ENCODE measurements around the gene TENM4.

TENM4 gene

DNA sequence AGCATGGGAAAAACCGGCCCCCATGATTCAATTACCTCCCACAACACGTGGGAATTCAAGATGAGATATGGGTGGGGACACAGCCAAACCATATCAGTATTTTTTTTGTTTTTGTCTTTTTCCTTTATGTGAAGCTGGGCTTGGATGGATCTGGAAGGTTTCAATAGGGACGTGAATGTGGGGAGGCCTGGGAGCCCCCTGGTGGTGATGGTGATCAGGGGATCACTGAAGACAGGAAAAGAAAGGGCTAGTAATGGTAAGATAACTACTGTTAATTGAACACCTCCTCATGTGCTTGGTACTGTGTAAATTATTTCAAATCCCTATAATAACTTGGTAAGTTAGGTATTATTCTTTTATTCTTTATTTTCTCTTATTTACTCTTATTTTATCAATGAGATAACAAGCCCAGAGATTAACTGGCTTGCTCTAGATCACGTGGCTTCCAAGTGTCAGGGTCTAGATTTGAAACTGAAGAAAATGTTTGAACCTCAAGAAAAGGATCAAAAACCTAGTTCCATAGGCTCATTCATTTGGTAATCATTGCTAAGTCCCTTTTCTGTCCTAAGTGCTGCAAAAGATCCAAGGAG lies 364.2 kb downstream of the TENM4 start:
- no peak for DNase-seq

DNA sequence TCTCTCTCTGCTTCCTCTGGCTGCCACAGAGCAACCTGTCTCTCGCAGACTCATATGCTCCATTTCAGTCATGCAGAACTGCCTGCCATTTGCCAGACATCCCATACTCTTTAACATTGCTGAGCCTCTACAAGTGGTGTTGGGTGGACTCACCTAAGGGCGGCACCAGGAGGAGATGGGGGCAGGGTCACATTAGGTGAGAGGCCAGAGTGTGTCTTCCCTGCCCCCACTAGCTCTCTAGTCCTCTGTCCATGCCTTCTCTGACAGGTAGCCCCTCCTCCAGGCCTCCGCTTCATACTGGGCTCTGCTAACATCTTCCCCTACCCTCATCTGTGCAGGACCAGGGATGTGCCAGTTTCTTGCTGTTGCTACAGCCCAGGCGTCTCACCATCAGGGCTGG lies 366.3 kb downstream of the TENM4 start:
- DNase-seq = no peak

DNA sequence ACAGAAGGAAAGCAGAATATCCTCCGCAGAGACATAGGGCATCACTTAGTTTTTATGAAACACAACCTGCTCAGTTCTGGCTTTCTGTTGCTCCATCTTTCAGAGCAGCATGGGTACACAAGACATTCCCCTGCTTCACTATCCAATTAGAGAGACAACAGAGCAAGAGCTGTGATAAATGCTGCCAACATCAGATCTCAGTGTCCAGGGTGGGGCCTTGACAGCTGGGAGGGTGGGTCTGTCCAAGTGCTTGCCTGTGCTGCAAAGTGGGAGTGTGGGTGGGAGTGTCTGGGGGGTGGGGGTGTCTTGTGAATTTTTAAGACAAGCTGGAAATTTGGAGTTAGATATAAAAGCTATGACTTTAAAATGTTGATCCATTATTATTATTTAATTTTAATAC lies 369.6 kb downstream of the TENM4 start:
- DNase-seq = peak; percentile 9

DNA sequence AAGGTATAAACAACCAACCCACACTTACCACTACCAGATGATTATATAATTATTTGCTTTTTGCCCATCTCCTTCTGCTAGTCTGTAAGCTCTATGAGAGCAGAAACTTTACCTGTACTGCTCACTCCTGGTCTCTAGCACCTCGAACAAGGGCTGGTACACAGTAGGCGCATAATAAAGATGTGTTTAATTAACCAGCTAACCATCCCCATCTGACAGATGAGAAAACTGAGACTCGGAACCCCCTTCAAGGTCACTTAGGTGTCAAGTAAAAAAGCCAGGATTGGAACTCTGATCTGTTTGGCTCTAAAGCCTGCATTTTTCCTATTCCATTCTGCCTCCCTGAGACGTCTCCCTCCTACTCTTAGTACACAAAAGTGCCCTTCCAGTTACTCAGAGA lies 370.3 kb downstream of the TENM4 start:
- no peak for DNase-seq

DNA sequence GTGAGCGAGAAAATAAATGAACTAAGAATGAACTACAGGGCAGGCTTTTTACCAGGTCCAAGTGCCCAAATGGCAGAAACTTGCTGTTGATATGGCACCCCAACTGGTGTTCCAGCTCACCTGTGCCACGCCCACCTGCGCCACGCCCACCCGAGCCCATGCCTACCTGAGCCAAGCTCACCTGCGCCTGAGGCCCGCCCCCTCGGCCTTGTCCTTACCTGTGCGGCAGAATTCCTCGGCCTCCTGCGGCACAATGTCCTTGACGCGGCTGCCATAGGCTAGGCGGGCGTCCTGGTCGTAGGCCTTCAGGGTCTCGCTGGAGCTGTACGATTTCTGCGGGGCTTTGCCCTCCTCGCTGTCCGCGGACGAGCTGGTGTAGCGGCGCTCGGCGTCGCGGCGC lies 371.3 kb downstream of the TENM4 start:
- no peak for DNase-seq

DNA sequence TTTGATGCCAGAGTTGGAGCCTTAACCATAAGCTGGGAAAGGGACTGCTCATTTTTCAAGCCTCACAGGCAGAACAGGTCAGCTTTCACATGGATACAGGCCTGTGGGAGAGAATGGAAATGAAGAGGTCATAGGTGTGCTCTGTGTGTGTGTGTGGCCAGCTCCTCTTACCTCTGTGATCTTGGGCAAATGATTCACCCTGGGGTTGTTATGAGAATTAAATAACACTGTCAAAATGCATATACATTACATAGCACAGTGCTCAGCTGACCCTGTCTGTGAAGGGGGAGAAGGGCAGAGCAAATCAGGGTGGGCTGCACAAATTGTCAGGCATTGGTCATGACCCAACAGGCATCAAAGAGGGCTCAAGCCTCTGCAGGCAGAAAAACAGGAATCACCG lies 372.5 kb downstream of the TENM4 start:
- DNase-seq = no peak

DNA sequence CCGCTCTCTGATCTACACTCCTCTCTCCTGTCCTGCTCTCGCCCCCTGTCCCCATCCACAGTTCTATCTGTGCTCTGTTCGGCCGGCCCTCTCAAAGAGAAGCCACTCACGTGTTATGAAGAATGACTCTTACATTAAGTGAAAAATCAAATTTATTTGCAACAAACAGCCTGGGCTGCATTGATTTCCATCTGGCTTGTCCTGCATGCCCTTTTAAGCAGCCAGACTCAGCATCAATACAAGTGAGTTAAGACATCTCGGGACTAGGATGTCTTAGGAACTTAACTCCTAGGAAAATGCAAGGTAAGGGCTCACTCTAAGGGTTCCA lies 373.5 kb downstream of the TENM4 start:
- DNase-seq = no peak

DNA sequence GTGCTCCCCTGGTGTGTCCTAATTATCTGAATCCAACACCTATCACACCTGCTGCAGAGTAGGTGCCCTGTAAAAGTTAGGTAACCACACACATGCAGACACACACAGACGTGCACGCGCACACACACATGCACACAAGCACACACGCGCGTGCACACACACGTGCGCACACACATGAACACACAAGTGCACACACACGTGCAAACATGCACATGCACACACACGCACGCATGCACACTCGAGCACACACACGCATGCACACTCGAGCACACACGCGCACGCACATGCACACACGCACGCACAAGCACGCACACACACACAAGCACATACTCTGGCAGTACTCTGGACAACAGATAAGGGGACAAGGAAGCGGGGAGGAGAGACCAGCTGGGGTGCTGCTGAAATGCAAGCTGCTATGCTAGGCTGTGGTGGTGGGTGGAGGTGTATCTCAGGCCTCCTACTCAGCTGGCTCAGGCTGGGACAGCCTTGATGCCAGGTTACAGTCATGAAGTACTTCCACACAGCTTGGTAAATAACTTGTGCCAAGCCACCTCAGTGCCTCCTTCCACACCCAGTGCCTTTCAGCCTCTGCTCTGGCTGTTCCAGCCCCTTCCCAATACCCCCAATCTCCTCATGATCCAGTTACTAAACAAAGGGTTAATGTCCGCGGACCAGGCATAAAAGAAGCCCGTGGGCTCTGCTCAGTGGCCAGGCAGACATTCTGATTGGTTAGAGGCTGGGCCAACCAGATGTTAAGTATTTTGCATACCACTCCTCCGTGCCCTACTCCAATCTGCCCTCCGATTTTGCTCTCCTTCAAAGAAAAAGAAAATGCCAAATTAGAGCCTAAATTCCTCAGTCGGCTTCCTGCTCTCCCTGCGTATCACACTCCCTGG lies 374.1 kb downstream of the TENM4 start:
- DNase-seq = no peak

DNA sequence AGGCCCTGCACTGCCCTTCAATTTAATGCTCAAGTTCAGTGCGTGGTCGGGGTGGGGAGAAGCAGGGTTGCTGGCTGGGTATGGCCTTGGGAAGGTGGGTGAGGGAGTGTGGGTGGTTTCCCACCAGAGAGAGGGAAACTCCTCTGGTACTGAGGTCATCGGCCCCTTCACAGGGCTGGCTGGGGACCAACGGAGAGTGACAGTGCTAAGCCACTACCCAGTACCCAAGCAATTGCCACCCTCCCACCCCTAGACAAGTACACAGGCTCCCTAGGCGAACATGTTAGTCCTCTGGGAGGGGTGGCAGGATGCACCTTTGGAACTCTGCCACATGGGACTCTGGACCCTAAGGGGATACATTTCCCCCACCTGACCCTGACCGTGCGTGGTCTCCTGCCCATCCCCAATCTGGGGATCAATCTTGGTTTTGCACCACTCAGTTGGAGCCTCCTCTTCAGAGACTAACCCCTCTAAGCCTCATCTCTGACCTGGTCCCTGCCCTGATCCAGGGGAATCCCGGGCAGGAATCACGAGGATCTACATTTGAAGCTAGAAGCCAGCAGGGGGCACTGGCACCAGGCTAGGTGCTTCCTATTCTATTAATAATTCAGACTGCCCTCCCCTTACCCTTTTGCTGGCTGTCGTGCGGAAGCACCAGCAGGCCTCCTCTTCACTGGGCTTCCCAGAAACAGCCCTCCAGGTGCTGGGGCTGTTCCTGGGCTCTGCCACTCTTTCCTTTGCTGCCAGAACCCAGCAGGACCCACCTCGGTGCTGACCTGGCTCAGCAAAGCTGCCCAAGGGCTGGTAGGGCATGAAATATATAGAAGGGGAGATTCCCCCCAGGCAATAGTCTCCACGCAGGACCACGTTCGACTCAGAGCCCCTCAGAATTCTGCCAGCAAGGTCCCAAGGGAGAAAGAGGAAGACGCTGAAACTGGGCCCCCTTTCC lies 377.7 kb downstream of the TENM4 start:
- DNase-seq = no peak

DNA sequence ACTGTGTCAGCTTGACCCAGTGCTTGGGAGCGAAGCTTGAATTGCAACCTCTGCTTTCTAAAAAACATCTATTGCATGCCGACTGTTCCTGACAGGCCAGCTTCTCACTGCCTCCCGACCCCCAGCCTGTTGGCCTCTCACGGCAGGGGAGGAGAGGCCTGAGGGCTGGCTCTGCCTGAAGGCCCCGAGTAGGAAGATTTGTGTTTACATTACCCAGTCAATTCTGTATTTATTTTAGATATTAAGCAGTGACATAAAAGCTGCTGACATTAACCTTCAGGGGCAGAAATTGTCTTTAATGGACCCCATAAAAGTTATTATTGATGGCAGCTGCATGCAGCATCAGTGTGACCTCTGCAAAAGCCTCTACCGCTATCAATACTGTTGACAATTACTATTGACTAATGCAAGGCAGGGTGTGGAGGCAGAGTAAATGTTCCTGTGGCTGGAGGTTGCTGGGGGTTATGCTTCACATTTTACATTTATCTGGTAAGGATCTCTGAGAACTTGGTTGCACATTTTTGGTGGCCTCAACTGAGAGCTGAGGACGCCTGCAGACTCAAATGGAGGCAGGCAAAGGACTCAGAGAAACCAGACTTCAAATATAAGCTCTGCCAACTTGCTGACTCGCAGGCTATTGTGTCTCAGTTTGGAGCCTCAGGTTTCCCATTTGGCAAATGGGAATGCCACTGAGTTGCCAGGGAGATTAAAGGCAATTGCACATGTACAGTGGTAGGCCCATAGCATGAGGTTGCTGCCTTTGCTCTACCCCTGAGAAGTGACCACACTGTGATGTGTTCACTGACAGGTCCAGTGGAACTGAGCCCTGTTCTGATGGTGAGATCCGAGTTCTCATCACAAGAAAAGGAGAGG lies 380.5 kb downstream of the TENM4 start:
- no peak for DNase-seq

DNA sequence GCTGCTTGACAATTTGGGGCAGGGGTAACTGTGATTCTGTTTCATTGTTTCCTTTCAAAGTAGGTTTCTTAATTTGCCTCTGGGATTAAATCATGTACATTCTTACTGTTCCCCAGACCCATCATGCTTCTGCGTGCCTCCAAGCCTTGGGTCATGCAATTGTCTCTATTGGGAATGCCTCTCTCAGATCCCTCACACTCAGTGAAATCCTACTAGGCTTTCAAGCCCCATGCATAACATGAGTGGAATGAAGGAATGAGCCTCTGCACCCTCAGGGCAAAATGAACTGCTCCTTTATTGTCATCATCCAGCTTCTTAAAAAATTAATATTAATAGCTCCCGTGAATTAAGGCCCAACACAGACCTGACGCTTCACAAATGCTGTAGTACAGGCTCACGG lies 381.7 kb downstream of the TENM4 start:
- no peak for DNase-seq

DNA sequence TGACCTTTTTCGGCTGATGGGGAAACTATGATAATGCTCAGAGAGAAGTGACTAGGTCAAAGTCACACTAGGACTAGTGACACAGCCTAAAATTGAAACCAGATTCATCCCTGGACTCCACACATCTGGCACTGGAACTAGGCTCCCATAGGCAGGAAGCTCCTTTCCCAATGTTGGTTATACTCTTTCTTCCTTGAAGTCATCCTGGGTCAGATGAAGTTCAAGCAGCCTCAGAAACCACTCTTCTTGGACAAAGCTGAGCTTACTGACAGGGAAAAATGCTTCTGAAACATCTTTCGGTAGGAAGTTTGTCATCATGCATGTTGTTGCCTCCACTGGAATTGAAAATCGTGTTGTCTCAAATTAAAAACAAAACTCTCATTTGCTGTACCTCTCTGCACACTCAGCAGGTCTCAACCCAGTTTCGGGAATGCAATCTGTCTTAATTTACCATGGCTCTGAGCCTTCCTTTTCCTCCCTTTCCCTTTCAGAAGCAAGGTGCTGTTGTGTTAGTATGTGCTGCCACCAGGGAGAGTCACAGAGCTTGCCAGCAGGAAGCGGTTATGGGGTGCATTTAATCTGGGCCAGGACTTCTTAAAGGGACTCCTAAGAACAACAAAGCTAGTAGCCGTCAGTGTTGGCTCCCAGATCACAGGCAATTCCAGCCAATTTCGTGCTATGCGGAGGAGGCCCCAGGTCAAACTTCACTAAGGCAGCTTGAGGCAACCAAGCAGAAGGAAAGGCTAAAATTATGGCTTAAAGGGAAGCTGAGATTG lies 384.8 kb downstream of the TENM4 start:
- no peak for DNase-seq

DNA sequence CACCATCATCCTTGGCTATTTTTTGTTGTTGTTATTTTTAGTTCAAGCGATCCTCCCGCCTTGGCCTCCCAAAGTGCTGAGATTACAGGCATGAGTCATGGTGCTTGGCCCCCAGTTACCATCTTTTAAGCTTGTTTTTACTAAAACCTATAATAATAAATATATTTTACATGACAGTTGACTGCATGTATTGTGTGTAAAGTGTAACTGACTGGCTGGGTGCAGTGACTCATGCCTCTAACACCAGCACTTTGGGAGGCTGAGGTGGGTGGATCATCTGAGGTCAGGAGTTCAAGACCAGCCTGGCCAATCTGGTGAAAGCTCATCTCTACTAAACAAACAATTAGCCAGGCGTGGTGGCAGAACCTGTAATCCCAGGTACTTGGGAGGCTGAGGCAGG lies 386.2 kb downstream of the TENM4 start:
- no peak for DNase-seq

DNA sequence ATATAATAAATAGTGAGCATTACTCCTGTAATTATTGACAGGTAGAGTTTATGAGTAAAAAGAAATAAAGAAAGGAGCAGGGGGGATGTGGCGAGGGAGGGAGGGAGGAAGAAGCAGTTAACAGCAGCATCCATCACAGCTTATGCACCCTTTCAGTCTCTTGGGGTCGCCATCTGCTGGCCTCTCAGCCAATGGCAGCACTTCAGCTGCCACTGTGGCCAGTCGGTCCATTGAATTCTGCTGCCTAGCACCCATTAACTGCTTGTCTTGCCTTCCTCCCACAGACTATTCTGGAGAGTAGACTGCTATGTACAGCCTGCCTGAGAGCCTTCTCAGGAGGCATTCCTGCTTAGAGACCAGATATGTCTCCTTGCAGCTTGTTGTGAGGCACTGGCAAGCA lies 388.3 kb downstream of the TENM4 start:
- DNase-seq = no peak

DNA sequence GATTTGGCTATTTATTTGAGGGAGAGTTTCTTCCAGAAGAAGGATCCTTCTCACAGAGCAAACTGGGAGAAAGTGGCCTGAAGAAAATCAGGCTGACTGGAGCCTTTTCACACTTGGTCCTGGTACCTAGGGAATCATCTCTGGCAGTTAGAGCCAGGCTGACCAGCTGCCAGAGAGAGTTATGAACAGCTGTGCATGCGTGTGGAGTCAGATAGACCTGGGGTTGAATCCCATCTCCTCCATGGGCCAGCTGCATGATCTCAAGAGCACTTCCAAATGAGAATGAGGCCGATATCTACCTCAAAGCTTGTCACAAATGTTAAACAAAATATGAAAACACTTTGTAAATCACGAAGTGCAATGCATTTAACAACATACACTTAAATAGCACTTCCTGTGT lies 390.0 kb downstream of the TENM4 start:
- DNase-seq = peak; percentile 32

DNA sequence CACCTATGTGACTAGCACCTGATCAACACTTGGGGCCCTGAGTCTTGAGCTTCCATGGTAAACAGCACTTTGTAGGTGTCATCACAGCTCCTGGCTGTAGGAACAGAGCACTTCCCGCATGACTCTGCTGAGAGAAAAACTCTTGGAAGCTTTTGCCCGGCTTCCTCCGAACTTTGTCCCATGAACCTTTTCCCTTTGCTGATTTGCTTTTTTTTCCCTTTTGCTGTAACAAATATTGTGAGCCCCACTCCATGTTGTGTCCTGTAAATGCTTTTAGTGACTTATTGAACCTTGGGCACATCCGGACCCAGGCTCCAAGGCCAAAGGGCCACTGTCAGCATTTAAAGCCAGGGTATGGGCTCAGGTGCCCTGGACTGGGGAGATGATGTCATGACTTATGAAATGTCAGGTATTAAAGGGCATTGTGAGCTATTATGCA lies 391.1 kb downstream of the TENM4 start:
- DNase-seq = no peak

DNA sequence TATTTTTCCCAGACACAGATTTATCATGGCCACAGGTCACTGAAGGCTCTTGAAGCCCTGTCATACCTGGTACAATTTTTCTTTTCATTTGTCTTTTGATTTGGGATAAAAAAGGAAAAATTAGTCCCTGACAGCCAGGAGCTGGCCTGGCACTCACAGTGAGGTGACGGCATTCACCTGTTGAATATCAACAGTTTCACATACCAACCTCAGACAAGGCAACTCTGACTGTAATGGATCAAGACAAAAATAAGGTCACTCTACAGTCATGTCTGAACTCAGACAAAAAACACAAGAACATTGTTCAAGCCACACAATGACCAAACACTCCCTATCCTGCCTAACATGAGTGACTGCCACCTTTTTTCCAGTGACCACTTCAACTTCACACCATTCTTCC lies 392.9 kb downstream of the TENM4 start:
- DNase-seq = no peak

DNA sequence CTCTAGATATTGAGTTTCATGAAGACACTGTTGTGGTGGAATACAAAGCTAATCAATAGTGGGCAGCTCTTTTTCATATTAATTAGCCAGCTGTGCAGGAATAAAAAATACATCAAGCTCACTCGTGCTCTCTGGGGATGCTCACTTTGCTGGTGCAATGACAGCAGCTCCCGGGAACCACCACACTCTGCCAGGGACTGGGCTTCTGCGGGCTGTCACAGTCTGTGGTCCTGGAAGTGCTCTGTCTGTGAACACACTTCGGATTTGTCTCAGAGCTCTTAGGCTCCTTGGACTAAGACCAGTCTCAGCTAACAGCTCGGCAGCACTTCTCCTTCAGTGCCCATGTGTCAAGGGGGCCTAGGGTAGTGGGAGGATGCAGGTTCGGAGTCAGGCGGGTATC lies 393.5 kb downstream of the TENM4 start:
- DNase-seq = peak; percentile 91

DNA sequence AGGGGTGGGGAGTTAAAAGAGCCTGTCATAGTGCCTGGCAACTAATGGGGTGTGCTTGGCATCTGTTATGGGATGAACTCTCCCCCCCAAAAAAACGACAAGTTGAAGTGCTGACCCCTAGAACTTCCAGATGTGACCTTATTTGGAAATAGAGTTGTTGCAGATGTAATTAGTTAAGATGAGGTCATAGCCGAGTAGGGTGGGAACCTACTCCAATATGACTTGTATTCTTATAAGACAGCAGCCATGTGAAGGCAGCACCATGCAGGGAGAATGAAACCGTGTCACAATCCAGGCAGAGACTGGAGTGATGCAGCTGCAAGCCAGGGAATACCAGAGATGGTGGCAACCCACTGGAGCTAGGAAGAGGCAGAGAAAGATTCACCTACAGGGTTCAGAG lies 394.5 kb downstream of the TENM4 start:
- no peak for DNase-seq

DNA sequence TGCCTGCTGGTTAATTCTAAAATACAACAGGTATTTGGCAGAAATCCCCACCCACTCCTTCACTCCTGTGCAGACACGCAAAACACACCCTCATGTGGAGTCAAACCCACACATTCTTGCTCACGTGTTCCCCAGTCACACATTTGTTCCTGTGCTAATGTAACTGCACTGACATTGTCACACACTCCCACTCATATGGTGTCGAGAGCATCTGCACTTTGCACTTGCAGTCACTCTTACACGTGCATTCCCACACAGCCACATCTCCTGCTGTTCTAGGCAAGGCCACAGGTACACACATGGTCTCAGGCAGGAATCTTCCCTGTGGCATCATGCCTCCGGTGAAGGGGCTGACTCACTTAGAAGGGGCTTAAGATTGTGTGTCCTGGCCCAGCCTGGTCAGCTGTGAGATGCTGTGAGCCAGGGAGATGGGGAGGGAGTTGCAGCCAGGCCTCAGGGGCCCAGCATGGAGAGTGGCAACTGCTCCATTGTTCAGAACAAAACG lies 395.0 kb downstream of the TENM4 start:
- no peak for DNase-seq

DNA sequence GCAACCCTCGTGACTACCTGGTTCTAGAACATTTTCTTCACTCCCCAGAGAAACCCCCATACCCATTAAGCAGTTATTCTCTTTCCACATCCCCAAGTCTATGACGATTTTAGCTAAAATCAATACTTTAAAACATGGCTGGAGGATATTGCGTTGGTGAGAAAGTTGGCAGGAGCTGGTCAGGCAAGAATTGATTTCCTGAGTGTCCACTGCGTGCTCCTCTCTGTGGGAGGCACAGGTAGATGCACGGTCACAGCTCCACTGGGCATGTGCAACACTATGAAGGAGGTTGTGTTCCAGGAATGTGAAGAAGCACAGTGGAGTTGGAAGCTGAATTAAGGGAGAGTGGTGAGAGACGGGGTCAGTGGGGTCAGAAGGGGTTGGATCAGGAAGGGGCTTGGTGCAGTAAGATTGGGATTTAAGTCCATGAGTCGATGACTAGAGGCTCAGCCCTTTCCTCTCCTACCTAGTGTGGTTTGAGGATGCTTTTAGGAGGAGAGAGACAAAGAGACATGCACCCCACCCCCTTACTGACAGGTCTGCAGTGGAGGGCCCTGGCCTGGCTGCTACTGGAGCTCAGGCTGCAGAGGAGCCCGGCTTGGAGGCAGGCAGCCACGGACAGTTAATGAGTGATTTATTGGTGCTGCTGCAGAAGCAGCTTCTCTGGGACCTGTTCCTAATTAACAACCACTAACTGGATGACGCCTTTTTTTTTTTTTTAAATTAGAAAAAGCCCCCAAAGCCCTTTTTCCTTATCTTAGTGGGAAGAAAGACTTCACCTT lies 395.6 kb downstream of the TENM4 start:
- DNase-seq = no peak

Data from NCI-H524 treated with DMSO at 0.1 percent for 48 hours (cell line).